NB4 (cell line): ENCODE data around the gene BORCS5.
A peak's percentile ranks its signal among the peaks of the same experiment; 100 is the strongest.

Experiments used
- DNase-seq: peaks from one replicate; pipeline ENCODE4 v3.0.0; 2010; ENCODE audit warnings: low read depth
- H3K4me3 ChIP-seq: one replicate; pipeline ENCODE4 v1.5.1; 2011; ENCODE audit warnings: mild to moderate bottlenecking, low read depth, low read length, moderate library complexity
- CTCF ChIP-seq: IDR thresholded peaks from one replicate; pipeline ENCODE4 v1.5.1; 2012; ENCODE audit warnings: low read depth, low read length
- MYC ChIP-seq: IDR thresholded peaks from 2 replicates; pipeline ENCODE4 v1.6.1; 2011; ENCODE audit warnings: low read depth, low read length
- POLR2A ChIP-seq: IDR thresholded peaks from 2 replicates; pipeline ENCODE4 v1.6.1; 2011; ENCODE audit warnings: mild to moderate bottlenecking; ENCODE audit not compliant: insufficient read length; ENCODE audit errors: extremely low read depth
- TF ChIP-seq, protein P1 (sequence below): IDR thresholded peaks from 2 replicates; pipeline ENCODE4 v1.6.1; 2011; ENCODE audit warnings: low read depth, low read length

BORCS5 gene

GRCh38 chr12:12384571-12385340, 27.9 kb downstream of the BORCS5 start:
- no peak for TF ChIP-seq POLR2A
- no peak for TF ChIP-seq MYC
- TF ChIP-seq, protein P1, sequence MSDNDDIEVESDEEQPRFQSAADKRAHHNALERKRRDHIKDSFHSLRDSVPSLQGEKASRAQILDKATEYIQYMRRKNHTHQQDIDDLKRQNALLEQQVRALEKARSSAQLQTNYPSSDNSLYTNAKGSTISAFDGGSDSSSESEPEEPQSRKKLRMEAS: no peak; the same call in 1 of the 2 replicates
- no peak for TF ChIP-seq CTCF
- H3K4me3 ChIP-seq: no peak overlapping the region
- DNase-seq: peak; percentile 42

GRCh38 chr12:12387501-12387900, 30.6 kb downstream of the BORCS5 start:
- no peak for TF ChIP-seq MYC
- TF ChIP-seq POLR2A: no peak
- TF ChIP-seq, protein P1: no peak
- TF ChIP-seq CTCF: no peak
- H3K4me3 ChIP-seq: no peak overlapping the region
- no peak for DNase-seq

DNA sequence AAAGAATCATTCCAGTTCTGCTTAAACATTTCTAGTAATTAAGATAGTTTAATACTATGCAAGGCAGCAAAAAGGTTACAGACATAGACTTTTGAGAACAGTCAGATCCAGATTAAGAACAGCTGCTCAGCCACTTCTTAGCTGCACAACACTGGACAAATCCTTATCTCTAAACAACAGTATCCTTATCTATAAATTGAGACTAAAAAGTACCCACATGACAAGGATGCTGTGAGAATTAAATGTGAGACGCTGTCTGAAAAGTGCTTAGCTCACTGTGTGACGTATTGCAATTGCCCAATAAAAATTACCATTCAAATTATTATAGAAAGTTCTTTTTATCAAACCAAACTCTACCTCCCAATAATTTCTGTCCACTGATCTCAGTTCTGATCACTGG, 35.5 kb downstream of the BORCS5 start:
- H3K4me3 ChIP-seq: no peak overlapping the region
- TF ChIP-seq, protein P1: no peak
- TF ChIP-seq MYC: no peak
- no peak for TF ChIP-seq CTCF
- no peak for TF ChIP-seq POLR2A
- no peak for DNase-seq

DNA sequence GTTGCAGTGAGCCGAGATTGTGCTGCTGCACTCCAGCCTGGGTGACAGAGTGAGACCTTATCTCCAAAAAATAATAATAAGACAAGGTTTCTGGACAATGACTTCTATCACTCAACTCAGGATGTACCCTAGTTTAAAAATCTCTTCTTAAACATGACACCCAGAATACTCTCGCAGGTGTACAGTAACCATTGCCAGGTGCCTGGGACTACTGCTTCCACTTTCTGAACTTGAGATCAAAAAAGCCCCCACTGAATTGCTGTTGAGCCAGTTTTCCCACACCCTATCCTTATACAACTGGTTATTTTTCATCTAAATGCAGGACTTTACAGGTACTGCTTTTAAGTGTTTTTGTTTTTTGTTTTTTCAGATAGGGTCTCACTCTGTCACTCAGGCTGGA, 36.3 kb downstream of the BORCS5 start:
- TF ChIP-seq POLR2A (no peak), CTCF (no peak), MYC (no peak)
- TF ChIP-seq, protein P1: no peak
- DNase-seq: no peak

DNA sequence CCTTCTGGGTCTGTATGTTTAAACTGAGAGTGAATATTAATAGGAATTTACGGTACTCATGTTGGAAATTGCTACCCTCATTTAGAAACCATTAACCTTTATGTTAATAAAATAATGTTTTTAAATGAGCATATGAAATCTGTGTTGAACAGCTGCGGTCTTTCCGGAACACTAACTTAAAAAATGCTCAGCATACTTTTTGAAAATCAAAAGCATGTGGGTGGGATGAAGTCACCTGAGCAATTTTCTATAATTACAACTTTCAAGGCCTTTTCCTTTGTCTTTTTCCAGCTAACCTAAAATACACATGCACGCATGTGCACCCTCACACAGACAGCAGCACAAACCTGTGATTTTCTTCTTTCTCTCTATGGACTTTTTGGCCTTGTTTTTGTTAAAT, 39.8 kb downstream of the BORCS5 start:
- no peak overlapping the region for H3K4me3 ChIP-seq
- no peak for DNase-seq
- TF ChIP-seq CTCF: no peak
- TF ChIP-seq, protein P1: no peak
- TF ChIP-seq MYC: no peak
- TF ChIP-seq POLR2A: no peak

More for the DNA sequence above, 36.3 kb downstream of the BORCS5 start:
- no peak overlapping the region for H3K4me3 ChIP-seq

DNA sequence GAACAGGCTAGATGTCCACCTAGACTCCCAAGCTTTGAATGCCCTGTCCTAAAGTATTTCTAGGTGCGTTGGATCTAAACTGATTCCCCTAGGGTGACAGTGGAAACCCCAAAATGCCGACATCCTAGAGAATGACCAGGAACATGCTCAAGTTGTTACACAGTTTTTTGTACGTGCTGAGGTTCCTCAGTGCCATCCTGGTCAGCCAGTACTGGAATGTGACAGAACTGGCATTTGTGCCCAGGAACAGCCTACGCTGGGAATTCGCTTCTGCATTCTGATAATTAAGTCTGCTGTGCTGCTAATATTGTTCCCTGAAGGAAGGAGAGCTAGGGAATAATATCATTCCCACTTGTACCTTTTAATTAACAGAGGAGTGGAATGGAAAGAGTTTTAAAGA, 40.3 kb downstream of the BORCS5 start:
- no peak for TF ChIP-seq POLR2A
- TF ChIP-seq CTCF: no peak
- no peak for TF ChIP-seq MYC
- TF ChIP-seq, protein P1: no peak
- no peak overlapping the region for H3K4me3 ChIP-seq
- no peak for DNase-seq
